HepG2 (cell line): ENCODE data around the gene SLC38A3. TPM values are rescaled to one million over a fixed set of nuclear protein-coding genes. Genes with fewer than 3 reads are reported as not detected.
A peak's percentile ranks its signal among the peaks of the same experiment; 100 is the strongest.

Experiments
- EZH2 ChIP-seq: conservative IDR thresholded peaks from 2 replicates; pipeline ENCODE4 v1.6.1; 2012; ENCODE audit warnings: mild to moderate bottlenecking, low read depth, low read length, moderate library complexity
- MTF1 ChIP-seq: sonication (generic); formaldehyde crosslinking; IDR thresholded peaks from 2 replicates; pipeline ENCODE4 v1.5.0; 2020; ENCODE audit warnings: missing genetic modification reagents
- ONECUT2 ChIP-seq: sonication (generic); formaldehyde crosslinking; IDR thresholded peaks from 2 replicates; pipeline ENCODE4 v1.4.0; 2020; ENCODE audit warnings: missing genetic modification reagents
- SOX13 ChIP-seq, 3 experiments: fragments of 450-650 bp in 1 of 3; sonication (generic) in 1 of 3; formaldehyde crosslinking in 1 of 3; IDR thresholded peaks in 2 of 3; conservative IDR thresholded peaks in 1 of 3; 2 replicates each; pipeline versions ENCODE4 v1.5.0 to v1.6.1; 2016 to 2020; ENCODE audit warnings: antibody characterized with exemption in 1 of 3, mild to moderate bottlenecking in 1 of 3, missing compliant biosample characterization in 1 of 3, missing genetic modification reagents in 1 of 3, moderate library complexity in 1 of 3
- ZNF441 ChIP-seq: sonication (generic); formaldehyde crosslinking; IDR thresholded peaks from 2 replicates; pipeline ENCODE4 v1.7.0; 2021; ENCODE audit warnings: missing genetic modification reagents, borderline replicate concordance
- ZNF563 ChIP-seq: sonication (generic); formaldehyde crosslinking; IDR thresholded peaks from 2 replicates; pipeline ENCODE4 v1.8.0; 2022; ENCODE audit warnings: mild to moderate bottlenecking, moderate library complexity, missing genetic modification reagents
- polyA plus RNA-seq, 8 experiments: library from polyadenylated mRNA; depleted of rRNA in 3 of 8; stranded (reverse) in 7 of 8; unstranded in 1 of 8; fragments of >200 nt; fragmentation: Illumina TruSeq in 4 of 8; extraction: Trizol in 4 of 8; gene quantifications; 2 replicates each; pipeline versions ENCODE4 v1.2.1 to v1.2.3, GENCODE V29; 2011 to 2016; ENCODE audit warnings: low read depth in 4 of 8, missing spikeins in 1 of 8, mixed read lengths in 1 of 8; ENCODE audit not compliant: insufficient read depth in 1 of 8
- total RNA-seq, 5 experiments: library from RNA; depleted of rRNA; stranded (reverse); fragments of >200 nt; fragmentation: Illumina TruSeq; extraction: Trizol; gene quantifications; 2 replicates each; pipeline ENCODE4 v1.2.3, GENCODE V29; 2016; ENCODE audit warnings: low read depth in 1 of 5
- TF ChIP-seq, protein P1 (sequence below): sonication (generic); formaldehyde crosslinking; IDR thresholded peaks from 2 replicates; pipeline ENCODE4 v1.4.0; 2020; ENCODE audit warnings: low read depth, missing genetic modification reagents
- TF ChIP-seq, protein P2 (sequence below): sonication (generic); formaldehyde crosslinking; IDR thresholded peaks from 2 replicates; pipeline ENCODE4 v1.4.0; 2020; ENCODE audit warnings: missing genetic modification reagents
- TF ChIP-seq, protein P3 (sequence below): sonication (generic); formaldehyde crosslinking; IDR thresholded peaks from 2 replicates; pipeline ENCODE4 v1.5.1; 2020; ENCODE audit warnings: mild to moderate bottlenecking, moderate library complexity, missing genetic modification reagents
- TF ChIP-seq, protein P4 (sequence below): sonication (generic); formaldehyde crosslinking; IDR thresholded peaks from 2 replicates; pipeline ENCODE4 v1.8.1; 2023; ENCODE audit warnings: missing genetic modification reagents, mild to moderate bottlenecking, borderline replicate concordance
- TF ChIP-seq, protein P5 (sequence below): sonication (generic); formaldehyde crosslinking; IDR thresholded peaks from 2 replicates; pipeline ENCODE4 v1.8.0; 2022; ENCODE audit warnings: low read depth, missing genetic modification reagents
- TF ChIP-seq, protein P6 (sequence below): sonication (generic); formaldehyde crosslinking; IDR thresholded peaks from 2 replicates; pipeline ENCODE4 v1.4.0; 2020; ENCODE audit warnings: missing genetic modification reagents

Gene SLC38A3
- total and polyA plus RNA-seq, 2 of the 13 experiments (the other 11 are each of a cell fraction or from before 2014, with no cell fraction given), result 29.8 to 164 TPM

DNA sequence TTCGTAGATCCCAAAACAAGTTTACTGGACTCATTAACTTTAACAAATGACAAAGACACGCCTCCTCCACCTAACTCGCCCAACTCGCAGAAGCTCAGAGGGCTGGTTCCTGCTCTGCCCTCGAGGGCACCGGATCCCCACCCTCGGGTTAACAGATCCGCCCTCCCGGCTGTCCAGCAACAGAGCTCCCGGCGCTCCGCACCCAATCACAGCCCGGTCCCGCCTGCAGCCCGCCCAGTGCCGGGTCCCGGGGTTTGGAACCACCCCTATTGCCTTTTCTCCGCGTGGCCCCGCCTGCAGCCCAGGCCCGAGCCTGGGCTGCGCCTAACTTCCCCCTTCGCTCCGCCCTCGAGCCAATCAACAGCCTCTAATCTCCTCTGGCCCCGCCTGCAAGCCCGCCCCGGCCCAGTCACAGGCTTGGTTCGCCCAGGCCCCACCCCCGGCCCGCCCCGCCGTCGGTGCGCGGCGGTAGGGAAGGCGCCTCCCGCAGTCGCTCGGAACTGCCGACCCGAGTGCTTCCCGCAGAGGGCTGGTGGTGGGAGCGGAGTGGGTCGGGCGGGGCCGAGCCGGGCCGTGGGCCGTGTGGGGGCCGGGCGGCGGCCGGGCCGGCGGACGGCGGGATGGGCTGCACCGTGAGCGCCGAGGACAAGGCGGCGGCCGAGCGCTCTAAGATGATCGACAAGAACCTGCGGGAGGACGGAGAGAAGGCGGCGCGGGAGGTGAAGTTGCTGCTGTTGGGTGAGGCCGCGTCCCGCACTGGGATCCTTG, 30.8 kb downstream of the SLC38A3 start, which contains the start of gene GNAI2 (continued):
- TF ChIP-seq, protein P1, sequence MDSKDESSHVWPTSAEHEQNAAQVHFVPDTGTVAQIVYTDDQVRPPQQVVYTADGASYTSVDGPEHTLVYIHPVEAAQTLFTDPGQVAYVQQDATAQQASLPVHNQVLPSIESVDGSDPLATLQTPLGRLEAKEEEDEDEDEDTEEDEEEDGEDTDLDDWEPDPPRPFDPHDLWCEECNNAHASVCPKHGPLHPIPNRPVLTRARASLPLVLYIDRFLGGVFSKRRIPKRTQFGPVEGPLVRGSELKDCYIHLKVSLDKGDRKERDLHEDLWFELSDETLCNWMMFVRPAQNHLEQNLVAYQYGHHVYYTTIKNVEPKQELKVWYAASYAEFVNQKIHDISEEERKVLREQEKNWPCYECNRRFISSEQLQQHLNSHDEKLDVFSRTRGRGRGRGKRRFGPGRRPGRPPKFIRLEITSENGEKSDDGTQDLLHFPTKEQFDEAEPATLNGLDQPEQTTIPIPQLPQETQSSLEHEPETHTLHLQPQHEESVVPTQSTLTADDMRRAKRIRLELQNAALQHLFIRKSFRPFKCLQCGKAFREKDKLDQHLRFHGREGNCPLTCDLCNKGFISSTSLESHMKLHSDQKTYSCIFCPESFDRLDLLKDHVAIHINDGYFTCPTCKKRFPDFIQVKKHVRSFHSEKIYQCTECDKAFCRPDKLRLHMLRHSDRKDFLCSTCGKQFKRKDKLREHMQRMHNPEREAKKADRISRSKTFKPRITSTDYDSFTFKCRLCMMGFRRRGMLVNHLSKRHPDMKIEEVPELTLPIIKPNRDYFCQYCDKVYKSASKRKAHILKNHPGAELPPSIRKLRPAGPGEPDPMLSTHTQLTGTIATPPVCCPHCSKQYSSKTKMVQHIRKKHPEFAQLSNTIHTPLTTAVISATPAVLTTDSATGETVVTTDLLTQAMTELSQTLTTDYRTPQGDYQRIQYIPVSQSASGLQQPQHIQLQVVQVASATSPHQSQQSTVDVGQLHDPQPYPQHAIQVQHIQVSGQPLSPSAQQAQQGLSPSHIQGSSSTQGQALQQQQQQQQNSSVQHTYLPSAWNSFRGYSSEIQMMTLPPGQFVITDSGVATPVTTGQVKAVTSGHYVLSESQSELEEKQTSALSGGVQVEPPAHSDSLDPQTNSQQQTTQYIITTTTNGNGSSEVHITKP (CRISPR knock-in tag), result peak; percentile 58; the same call in 1 of the 2 replicates
- TF ChIP-seq ZNF441 (CRISPR knock-in tag) (0 out of 2 replicates have a peak, but pooled peaks have one; percentile 28), SOX13 (IDR thresholded peaks at IDR 0.05) (no peak), SOX13 (CRISPR knock-in tag; conservative IDR thresholded peaks at IDR 0.05 in 1 of 2, IDR thresholded peaks at IDR 0.05 in 1 of 2) (no peak), EZH2 (no peak), ZNF563 (CRISPR knock-in tag) (peak; percentile 79), MTF1 (CRISPR knock-in tag) (no peak), ONECUT2 (CRISPR knock-in tag) (no peak)
- TF ChIP-seq, protein P2, sequence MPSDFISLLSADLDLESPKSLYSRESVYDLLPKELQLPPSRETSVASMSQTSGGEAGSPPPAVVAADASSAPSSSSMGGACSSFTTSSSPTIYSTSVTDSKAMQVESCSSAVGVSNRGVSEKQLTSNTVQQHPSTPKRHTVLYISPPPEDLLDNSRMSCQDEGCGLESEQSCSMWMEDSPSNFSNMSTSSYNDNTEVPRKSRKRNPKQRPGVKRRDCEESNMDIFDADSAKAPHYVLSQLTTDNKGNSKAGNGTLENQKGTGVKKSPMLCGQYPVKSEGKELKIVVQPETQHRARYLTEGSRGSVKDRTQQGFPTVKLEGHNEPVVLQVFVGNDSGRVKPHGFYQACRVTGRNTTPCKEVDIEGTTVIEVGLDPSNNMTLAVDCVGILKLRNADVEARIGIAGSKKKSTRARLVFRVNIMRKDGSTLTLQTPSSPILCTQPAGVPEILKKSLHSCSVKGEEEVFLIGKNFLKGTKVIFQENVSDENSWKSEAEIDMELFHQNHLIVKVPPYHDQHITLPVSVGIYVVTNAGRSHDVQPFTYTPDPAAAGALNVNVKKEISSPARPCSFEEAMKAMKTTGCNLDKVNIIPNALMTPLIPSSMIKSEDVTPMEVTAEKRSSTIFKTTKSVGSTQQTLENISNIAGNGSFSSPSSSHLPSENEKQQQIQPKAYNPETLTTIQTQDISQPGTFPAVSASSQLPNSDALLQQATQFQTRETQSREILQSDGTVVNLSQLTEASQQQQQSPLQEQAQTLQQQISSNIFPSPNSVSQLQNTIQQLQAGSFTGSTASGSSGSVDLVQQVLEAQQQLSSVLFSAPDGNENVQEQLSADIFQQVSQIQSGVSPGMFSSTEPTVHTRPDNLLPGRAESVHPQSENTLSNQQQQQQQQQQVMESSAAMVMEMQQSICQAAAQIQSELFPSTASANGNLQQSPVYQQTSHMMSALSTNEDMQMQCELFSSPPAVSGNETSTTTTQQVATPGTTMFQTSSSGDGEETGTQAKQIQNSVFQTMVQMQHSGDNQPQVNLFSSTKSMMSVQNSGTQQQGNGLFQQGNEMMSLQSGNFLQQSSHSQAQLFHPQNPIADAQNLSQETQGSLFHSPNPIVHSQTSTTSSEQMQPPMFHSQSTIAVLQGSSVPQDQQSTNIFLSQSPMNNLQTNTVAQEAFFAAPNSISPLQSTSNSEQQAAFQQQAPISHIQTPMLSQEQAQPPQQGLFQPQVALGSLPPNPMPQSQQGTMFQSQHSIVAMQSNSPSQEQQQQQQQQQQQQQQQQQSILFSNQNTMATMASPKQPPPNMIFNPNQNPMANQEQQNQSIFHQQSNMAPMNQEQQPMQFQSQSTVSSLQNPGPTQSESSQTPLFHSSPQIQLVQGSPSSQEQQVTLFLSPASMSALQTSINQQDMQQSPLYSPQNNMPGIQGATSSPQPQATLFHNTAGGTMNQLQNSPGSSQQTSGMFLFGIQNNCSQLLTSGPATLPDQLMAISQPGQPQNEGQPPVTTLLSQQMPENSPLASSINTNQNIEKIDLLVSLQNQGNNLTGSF (CRISPR knock-in tag), result no peak
- TF ChIP-seq, protein P3, sequence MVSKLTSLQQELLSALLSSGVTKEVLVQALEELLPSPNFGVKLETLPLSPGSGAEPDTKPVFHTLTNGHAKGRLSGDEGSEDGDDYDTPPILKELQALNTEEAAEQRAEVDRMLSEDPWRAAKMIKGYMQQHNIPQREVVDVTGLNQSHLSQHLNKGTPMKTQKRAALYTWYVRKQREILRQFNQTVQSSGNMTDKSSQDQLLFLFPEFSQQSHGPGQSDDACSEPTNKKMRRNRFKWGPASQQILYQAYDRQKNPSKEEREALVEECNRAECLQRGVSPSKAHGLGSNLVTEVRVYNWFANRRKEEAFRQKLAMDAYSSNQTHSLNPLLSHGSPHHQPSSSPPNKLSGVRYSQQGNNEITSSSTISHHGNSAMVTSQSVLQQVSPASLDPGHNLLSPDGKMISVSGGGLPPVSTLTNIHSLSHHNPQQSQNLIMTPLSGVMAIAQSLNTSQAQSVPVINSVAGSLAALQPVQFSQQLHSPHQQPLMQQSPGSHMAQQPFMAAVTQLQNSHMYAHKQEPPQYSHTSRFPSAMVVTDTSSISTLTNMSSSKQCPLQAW (CRISPR knock-in tag), result no peak
- TF ChIP-seq, protein P4, sequence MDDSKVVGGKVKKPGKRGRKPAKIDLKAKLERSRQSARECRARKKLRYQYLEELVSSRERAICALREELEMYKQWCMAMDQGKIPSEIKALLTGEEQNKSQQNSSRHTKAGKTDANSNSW (CRISPR knock-in tag), result no peak
- TF ChIP-seq, protein P5, sequence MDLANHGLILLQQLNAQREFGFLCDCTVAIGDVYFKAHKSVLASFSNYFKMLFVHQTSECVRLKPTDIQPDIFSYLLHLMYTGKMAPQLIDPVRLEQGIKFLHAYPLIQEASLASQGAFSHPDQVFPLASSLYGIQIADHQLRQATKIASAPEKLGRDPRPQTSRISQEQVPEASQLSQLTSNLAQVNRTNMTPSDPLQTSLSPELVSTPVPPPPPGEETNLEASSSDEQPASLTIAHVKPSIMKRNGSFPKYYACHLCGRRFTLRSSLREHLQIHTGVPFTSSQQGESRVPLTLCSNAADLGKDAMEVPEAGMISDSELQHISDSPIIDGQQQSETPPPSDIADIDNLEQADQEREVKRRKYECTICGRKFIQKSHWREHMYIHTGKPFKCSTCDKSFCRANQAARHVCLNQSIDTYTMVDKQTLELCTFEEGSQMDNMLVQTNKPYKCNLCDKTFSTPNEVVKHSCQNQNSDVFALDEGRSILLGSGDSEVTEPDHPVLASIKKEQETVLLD (CRISPR knock-in tag), result no peak
- TF ChIP-seq, protein P6, sequence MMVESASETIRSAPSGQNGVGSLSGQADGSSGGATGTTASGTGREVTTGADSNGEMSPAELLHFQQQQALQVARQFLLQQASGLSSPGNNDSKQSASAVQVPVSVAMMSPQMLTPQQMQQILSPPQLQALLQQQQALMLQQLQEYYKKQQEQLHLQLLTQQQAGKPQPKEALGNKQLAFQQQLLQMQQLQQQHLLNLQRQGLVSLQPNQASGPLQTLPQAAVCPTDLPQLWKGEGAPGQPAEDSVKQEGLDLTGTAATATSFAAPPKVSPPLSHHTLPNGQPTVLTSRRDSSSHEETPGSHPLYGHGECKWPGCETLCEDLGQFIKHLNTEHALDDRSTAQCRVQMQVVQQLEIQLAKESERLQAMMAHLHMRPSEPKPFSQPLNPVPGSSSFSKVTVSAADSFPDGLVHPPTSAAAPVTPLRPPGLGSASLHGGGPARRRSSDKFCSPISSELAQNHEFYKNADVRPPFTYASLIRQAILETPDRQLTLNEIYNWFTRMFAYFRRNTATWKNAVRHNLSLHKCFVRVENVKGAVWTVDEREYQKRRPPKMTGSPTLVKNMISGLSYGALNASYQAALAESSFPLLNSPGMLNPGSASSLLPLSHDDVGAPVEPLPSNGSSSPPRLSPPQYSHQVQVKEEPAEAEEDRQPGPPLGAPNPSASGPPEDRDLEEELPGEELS, result no peak
